NB4 (cell line): ENCODE results near the gene SLK.

Source experiments
- DNase-seq: peaks from one replicate; pipeline ENCODE4 v3.0.0; 2010; ENCODE audit warnings: low read depth
- H3K4me3 ChIP-seq: one replicate; pipeline ENCODE4 v1.5.1; 2011; ENCODE audit warnings: mild to moderate bottlenecking, low read depth, low read length, moderate library complexity
- CTCF ChIP-seq: IDR thresholded peaks from one replicate; pipeline ENCODE4 v1.5.1; 2012; ENCODE audit warnings: low read depth, low read length
- MYC ChIP-seq: IDR thresholded peaks from 2 replicates; pipeline ENCODE4 v1.6.1; 2011; ENCODE audit warnings: low read depth, low read length
- POLR2A ChIP-seq: IDR thresholded peaks from 2 replicates; pipeline ENCODE4 v1.6.1; 2011; ENCODE audit warnings: mild to moderate bottlenecking; ENCODE audit not compliant: insufficient read length; ENCODE audit errors: extremely low read depth
- TF ChIP-seq, protein P1 (sequence below): IDR thresholded peaks from 2 replicates; pipeline ENCODE4 v1.6.1; 2011; ENCODE audit warnings: low read depth, low read length

SLK gene

DNA sequence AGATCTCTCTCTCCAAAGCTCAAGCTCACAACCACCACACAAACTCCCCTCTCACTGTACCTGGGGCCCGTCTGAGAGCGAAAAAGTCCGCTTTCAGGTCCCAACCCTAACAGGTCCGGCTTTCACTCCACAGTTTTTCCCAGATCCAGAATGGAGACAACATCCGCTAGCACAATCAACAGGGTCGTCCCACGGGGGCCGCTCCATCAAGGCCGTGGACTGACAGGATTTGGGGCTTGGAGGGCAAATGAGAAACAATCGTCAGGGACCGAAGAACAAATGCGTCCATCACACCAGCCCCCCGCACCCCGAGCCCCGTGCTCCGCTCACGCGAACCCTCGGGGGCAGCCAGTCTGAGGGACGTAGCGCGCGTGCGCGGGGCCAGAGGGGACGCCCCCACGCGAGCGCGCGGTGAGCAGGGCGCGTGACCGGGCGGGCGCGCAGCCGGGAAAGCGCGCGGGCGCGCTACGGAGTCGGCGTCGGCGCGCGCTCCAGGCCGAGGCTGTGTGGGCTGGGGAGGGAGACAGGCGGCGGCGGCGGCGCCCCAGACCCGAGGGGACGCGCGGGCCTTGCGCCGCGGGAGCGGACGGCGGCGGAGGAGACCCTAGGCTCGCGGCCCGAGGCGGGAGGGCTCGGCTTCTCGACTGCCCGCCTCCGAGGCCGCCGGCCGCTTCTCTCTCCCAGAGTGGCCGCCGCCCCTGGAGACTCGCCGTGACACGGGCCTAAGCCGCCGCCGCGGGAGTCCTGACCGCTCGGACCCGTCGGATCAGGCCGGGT, at the start of gene SLK:
TSS of gene SLK (plus strand) at position 470 of the 777 bp plus-strand sequence. CDS start 606 bp downstream, outside the sequence.
- DNase-seq: peak; percentile 91
- TF ChIP-seq POLR2A (peak; percentile 95), CTCF (no peak), MYC (no peak; the same call in none of the 2 replicates)
- TF ChIP-seq, protein P1, sequence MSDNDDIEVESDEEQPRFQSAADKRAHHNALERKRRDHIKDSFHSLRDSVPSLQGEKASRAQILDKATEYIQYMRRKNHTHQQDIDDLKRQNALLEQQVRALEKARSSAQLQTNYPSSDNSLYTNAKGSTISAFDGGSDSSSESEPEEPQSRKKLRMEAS: peak; percentile 32
- H3K4me3 ChIP-seq: peak within 1 kb of the TSS; percentile 93

DNA sequence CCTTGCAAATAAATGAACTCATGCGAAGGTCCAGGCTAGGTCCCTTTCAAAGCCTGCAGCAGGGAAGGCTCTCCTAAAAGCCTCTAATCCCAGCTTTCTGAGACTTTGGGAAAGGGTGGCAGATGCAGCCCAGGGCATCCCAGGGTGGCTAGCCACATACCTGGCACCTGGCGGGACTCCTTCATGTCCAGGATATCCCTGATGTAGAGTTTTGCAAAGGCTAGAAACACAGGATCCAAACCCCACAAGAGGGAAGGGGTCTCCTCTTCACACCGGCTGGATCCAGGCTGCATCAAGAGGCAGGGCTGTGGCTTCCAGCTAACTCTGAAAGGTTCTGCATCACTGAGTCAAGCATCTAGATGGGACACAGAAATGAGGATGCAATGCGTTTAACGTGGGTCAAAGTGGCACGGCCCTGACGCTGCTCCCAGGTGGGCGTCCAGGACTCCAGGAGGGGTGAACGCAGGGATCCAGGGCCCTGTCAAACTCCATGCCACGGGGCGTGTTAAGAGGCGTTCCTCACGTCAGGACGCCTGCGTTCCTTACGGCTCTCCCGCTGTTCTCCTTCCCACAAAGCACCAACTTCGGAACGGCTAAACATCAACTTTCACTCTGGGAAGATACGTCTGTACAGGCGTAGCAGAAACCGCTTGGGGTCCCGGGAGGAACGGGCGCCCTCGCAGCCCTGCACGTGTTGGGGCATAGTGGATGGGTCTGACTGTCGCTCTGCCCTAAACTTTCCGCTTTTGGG, 49.5 kb upstream of the SLK start:
- no peak for DNase-seq
- TF ChIP-seq CTCF (no peak), POLR2A (no peak), MYC (no peak; the same call in 1 of the 2 replicates)
- TF ChIP-seq, protein P1: no peak

GRCh38 chr10:103918053-103918846, 48.7 kb upstream of the SLK start, which contains the start of gene STN1:
Gene STN1, minus strand, starts transcription at chr10:103918184. Its CDS starts 590 bp downstream, at chr10:103917594.
- H3K4me3 ChIP-seq: peak within 1 kb of the TSS; percentile 86
- TF ChIP-seq MYC: peak; percentile 70
- TF ChIP-seq CTCF: peak; percentile 9
- TF ChIP-seq, protein P1: peak; percentile 55
- TF ChIP-seq POLR2A: peak; percentile 67
- peak; percentile 98 for DNase-seq

More for the DNA sequence above, 49.5 kb upstream of the SLK start:
- peak overlapping the region; percentile 86 for H3K4me3 ChIP-seq

DNA sequence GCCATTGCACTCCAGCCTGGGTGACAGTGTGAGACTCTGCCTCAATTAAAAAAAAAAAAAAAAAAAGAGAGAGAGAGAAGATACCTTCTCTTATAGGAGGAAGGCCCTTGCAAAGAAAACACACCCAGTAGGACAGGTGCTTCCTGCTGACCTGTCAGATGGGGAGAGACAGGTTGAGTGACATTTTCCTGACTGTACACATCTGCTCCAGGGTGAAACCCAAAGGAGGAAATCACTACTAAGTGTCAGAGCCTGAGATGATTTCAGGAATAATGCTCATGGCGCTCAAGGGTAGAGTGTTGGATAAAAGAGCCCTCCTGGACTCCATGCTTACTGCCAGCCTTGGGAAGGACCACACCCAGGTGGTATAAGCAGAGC, 47.3 kb upstream of the SLK start:
- DNase-seq: no peak
- TF ChIP-seq, protein P1: no peak
- TF ChIP-seq CTCF (no peak), MYC (no peak), POLR2A (no peak)
- H3K4me3 ChIP-seq: no peak overlapping the region

- no peak overlapping the region for H3K4me3 ChIP-seq
- TF ChIP-seq, protein P1: no peak
- no peak for TF ChIP-seq CTCF
- no peak for TF ChIP-seq POLR2A
- no peak for TF ChIP-seq MYC
- DNase-seq: no peak
Measured at GRCh38 chr10:103921248-103921647, 45.7 kb upstream of the SLK start.
